ENCODE measurements around the gene TXLNB.

Gene TXLNB

DNA sequence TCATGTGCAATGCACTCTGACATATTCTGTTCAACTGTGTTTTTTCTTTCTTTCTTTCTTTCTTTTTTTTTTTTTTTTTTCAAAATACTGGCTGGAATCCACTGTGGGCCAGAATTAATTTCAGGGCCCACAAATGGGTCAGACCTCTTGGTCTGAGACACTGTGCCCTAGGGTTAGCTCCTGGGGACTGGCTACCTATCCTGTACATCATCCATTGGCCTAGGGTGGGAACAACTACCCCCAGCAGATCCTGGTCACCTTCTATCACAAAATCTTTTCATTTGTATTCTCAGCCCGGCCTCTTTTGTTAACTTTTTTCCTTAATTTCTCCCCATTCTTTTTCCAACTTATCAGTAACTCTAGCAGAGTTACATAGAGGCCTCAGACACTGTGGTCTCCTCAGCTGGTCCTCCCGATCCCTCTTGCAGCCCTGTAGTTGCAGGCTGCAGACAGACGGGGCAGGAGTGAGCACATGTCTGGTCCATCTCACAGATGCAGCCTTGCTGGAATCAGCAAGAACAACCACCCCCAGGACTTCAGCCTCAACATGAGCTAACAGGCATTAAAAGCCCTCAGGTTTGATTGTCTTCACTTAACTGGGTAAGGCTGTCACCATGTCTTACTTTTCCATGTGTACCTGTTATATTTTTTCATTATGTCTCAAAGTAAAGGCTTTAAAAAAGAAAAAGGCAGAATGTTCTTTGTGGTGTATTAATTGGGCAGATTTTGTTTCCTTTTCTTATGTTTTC, 41.3 kb downstream of the TXLNB start:
- peak; percentile 60 to 77 for DNase-seq
- Histone ChIP-seq H3K4me3 (no peak overlapping the region), H3K9me3 (no peaks in the 10 kb centered on the region), H3K36me3 (no peaks in the 10 kb centered on the region), H3K27ac (peak overlapping the region; percentile 45 to 55), H3K27me3 (no peaks in the 10 kb centered on the region), H3K4me1 (peaks cover 0 to 33% (median 13%) of the 10 kb centered on the region in 4 donors)
- intact Hi-C loops (cut with DNase I; ENCODE audit: low total_unique reads), result no loop called here
- TF ChIP-seq, protein P1, sequence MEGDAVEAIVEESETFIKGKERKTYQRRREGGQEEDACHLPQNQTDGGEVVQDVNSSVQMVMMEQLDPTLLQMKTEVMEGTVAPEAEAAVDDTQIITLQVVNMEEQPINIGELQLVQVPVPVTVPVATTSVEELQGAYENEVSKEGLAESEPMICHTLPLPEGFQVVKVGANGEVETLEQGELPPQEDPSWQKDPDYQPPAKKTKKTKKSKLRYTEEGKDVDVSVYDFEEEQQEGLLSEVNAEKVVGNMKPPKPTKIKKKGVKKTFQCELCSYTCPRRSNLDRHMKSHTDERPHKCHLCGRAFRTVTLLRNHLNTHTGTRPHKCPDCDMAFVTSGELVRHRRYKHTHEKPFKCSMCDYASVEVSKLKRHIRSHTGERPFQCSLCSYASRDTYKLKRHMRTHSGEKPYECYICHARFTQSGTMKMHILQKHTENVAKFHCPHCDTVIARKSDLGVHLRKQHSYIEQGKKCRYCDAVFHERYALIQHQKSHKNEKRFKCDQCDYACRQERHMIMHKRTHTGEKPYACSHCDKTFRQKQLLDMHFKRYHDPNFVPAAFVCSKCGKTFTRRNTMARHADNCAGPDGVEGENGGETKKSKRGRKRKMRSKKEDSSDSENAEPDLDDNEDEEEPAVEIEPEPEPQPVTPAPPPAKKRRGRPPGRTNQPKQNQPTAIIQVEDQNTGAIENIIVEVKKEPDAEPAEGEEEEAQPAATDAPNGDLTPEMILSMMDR (IDR thresholded peaks at IDR 0.05), result peak; percentile 41 to 66

DNA sequence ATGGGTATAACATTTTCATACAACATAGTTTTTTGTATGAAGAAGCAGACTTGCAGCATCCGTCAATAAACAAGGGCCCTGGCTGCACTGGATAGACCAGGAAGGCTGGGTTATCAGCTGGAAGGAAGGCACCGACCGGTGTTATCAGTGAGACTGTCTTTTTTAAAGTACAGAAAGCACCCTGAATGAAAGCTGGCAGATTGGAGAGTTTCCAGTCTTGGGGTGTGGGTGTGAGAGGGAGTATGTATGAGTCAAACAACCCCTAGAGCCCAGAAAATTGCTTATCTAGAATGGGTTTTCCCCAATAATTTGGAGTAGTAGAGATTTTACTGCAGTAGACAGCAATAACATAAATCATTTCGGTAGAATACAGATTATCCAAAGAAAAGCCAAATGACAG, 42.4 kb downstream of the TXLNB start:
- intact Hi-C loops (cut with DNase I; ENCODE audit: low total_unique reads), result no loop called here
- DNase-seq, result no peak
- no peaks in the 10 kb centered on the region for H3K36me3 ChIP-seq
- H3K4me3 ChIP-seq, result no peak overlapping the region
- peaks cover 0 to 30% (median 12%) of the 10 kb centered on the region in 4 donors for H3K4me1 ChIP-seq
- H3K27ac ChIP-seq, result no peak overlapping the region
- H3K9me3 ChIP-seq, result no peaks in the 10 kb centered on the region
- no peaks in the 10 kb centered on the region for H3K27me3 ChIP-seq
- TF ChIP-seq, protein P1 (IDR thresholded peaks at IDR 0.05), result no peak

DNA sequence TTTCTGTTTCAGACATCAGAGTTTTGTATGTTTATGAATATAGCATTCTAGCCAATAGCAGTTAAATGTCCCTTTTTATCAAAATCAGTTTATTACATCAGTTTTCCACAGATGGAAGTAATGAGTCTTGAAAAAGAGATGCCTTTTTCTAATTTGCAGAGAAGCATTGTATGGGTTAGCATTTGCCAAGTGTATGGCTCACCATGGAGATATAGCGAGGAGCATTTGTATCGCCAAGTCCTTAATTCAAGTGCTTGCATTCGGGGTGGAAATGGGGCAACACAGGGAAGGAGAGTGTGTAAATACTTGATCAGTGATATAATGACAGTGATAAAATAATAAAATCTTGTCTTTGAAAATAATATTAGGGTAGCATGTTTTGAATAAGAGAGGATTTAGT, 42.9 kb downstream of the TXLNB start:
- intact Hi-C loops (cut with DNase I; ENCODE audit: low total_unique reads), result no loop called here
- H3K4me3 ChIP-seq, result no peak overlapping the region
- no peak overlapping the region for H3K27ac ChIP-seq
- TF ChIP-seq, protein P1 (IDR thresholded peaks at IDR 0.05), result no peak
- H3K27me3 ChIP-seq, result no peaks in the 10 kb centered on the region
- no peaks in the 10 kb centered on the region for H3K36me3 ChIP-seq
- no peak for DNase-seq
- no peaks in the 10 kb centered on the region for H3K9me3 ChIP-seq
- peaks cover 0 to 30% (median 12%) of the 10 kb centered on the region in 4 donors for H3K4me1 ChIP-seq

DNA sequence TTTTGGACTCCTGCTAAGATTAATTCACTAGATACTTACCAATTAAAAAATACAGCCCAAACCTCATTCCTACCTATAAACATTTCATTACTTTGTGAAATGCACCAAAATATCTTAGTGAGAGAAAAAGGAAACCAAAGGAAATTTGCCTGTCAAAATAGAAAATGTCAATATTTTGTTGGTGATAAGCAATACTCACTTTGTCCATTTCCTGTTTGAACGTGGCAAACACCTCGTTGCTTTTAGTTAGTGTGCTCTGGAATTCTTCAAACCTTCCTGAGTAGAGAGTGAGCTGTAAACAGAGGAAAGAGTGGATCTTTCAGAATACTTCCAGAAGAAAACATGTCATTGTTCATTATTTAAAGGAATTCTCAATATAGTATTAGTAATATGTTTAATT, 44.2 kb downstream of the TXLNB start:
- H3K27me3 ChIP-seq, result no peaks in the 10 kb centered on the region
- intact Hi-C loops (cut with DNase I; ENCODE audit: low total_unique reads), result no loop called here
- H3K36me3 ChIP-seq, result no peaks in the 10 kb centered on the region
- peaks cover 0 to 30% (median 12%) of the 10 kb centered on the region in 4 donors for H3K4me1 ChIP-seq
- H3K27ac ChIP-seq, result no peak overlapping the region
- H3K4me3 ChIP-seq, result no peak overlapping the region
- H3K9me3 ChIP-seq, result no peaks in the 10 kb centered on the region
- DNase-seq, result no peak
- TF ChIP-seq, protein P1 (IDR thresholded peaks at IDR 0.05), result no peak

DNA sequence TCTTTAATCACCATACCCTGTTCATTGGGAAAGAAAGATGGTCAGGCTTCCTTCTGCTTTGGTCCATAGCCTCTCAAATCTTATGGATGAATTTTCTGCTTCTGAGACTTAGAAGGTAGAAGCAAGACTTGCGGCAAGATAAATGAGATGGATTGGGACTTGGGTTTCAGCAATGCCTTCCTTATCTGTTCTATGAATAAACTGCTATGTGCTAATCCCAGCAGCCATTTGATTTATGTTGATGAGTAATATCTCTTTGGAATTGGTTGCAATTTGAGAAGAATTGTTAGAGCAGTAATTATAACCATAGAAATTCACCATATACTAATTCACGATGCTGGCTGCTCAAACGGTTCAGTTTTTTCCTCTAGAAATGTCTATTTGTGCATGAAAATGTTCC, 48.3 kb downstream of the TXLNB start:
- no peak for DNase-seq
- intact Hi-C loops (cut with DNase I; ENCODE audit: low total_unique reads), result no loop called here
- Histone ChIP-seq H3K9me3 (no peaks in the 10 kb centered on the region), H3K27me3 (no peaks in the 10 kb centered on the region), H3K36me3 (no peaks in the 10 kb centered on the region), H3K4me1 (peaks cover 0 to 29% (median 8%) of the 10 kb centered on the region in 4 donors), H3K27ac (no peak overlapping the region), H3K4me3 (no peak overlapping the region)
- TF ChIP-seq, protein P1 (IDR thresholded peaks at IDR 0.05), result no peak
